Measurements from ENCODE around the gene SLC41A1.
A peak's percentile ranks its signal among the peaks of the same experiment; 100 is the strongest.

The SLC41A1 gene

DNA sequence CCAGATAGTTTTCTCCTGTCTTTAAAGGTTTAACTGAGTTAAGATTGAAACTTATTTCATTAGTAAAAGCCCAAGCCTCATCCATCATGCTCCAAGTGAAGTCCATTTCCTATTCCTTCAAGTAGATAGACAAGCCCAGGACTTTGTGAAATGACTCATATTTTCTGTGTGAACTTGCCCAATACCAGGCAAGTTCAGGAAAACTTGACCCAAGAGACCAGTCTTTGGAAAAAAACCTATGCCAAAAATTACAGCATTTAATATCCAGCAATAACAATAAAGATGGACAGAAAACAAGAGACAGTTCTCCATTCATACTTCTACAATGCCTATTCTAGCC, 37.3 kb downstream of the SLC41A1 start:
- no peak for DNase-seq

DNA sequence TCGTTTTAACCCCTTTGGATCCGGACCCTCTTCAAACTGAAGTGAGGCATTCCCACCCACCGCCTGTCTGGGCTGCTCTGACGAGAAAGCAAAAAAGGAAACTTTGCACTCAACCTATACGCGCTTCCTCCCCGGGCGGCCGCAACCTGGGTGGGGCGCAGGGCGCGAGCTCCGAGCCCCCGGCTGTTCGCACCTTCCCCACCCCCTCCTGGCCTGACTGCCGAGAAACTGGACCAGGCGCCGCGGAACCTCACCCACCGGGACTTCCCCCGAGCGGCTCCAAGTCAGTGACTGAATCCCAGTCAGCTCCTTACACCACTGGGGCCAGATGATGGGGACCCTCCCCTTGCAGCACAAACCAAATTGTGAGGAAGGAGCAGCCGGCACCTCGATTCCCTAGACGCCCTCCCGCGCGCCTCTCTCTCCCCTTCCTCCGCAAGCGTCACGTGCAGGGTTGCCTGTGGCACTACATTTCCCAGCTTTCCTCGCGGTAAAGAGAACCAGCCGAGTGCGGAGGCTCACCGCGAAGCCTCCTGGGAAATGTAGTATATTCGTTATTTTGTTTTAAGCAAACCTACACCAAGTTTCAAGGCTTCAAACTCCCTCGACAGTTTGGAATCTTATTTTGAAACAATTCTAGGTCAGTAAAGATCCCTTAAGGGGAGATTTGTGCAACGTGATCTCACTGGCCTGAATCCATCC, 37.8 kb downstream of the SLC41A1 start, which contains the start of gene RAB29:
Gene RAB29 (minus strand): TSS at position 468 of the 702 bp plus-strand sequence. CDS start 526 bp downstream, outside the sequence.
- Histone ChIP-seq H3K9me3 (ENCODE audit: severe bottlenecking) (peaks cover 7% of the 10 kb centered on the region), H3K27ac (peak within 1 kb of the TSS; percentile 23), H3K4me3 (ENCODE audit: low read depth, low read length) (peak within 1 kb of the TSS; percentile 70), H3K36me3 (peaks cover 3% of the 10 kb centered on the region), H3K27me3 (ENCODE audit: insufficient read depth, low read depth, severe bottlenecking) (no peaks in the 10 kb centered on the region)
- DNase-seq = peak; percentile 93
- TF ChIP-seq, protein P1, sequence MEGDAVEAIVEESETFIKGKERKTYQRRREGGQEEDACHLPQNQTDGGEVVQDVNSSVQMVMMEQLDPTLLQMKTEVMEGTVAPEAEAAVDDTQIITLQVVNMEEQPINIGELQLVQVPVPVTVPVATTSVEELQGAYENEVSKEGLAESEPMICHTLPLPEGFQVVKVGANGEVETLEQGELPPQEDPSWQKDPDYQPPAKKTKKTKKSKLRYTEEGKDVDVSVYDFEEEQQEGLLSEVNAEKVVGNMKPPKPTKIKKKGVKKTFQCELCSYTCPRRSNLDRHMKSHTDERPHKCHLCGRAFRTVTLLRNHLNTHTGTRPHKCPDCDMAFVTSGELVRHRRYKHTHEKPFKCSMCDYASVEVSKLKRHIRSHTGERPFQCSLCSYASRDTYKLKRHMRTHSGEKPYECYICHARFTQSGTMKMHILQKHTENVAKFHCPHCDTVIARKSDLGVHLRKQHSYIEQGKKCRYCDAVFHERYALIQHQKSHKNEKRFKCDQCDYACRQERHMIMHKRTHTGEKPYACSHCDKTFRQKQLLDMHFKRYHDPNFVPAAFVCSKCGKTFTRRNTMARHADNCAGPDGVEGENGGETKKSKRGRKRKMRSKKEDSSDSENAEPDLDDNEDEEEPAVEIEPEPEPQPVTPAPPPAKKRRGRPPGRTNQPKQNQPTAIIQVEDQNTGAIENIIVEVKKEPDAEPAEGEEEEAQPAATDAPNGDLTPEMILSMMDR (IDR thresholded peaks at IDR 0.05; ENCODE audit: low read depth, low read length) = no peak

More for the DNA sequence above, 37.3 kb downstream of the SLC41A1 start:
- H3K27me3 ChIP-seq (ENCODE audit: insufficient read depth, low read depth, severe bottlenecking) = no peaks in the 10 kb centered on the region
- peak overlapping the region; percentile 70 for H3K4me3 ChIP-seq (ENCODE audit: low read depth, low read length)
- no peak overlapping the region for H3K27ac ChIP-seq
- H3K9me3 ChIP-seq (ENCODE audit: severe bottlenecking) = peaks cover 7% of the 10 kb centered on the region
- no peaks in the 10 kb centered on the region for H3K36me3 ChIP-seq
- TF ChIP-seq, protein P1 (IDR thresholded peaks at IDR 0.05; ENCODE audit: low read depth, low read length) = no peak

DNA sequence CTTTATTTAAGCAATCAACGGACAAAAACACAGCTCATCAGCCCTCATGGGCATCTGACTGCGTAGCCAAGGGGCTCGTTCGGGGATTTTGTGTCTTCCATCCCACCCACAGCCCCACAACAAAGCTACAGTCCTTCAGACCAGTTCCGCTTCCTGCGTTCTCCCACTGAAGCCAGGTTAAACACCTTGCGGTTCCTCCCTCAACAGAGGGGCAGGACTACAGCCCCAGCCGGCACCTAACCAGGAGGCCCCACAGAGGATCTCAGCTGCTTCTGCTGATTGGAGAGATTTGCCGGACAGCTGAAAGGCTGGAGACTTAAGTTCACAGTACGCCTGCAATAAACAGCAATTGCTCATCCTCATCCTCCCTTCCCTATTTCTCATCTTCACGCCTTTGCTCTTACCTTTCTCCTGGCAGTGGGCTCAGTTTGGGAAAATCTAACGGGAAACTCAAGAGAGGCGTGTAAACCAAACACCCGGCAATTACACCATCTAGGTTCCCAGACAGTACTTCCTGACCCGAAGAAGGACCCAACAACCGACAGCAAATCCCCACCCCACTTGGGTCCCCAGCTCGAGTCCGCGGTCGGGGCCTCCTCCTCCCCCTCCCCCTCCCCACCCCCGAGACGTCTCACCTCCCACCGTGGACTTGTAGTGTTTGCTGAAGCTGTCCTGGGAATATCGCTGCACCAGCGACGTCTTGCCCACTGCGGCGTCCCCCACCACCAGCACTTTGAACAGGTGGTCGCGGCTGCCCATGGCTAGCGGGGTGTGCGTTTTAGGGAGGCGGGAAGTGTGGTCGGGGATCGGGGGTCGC, 38.6 kb downstream of the SLC41A1 start:
- H3K27me3 ChIP-seq (ENCODE audit: insufficient read depth, low read depth, severe bottlenecking) = no peaks in the 10 kb centered on the region
- H3K4me3 ChIP-seq (ENCODE audit: low read depth, low read length) = peak overlapping the region; percentile 70
- H3K9me3 ChIP-seq (ENCODE audit: severe bottlenecking) = peaks cover 7% of the 10 kb centered on the region
- H3K27ac ChIP-seq = peak overlapping the region; percentile 23
- DNase-seq = peak; percentile 86
- peaks cover 9% of the 10 kb centered on the region for H3K36me3 ChIP-seq
- TF ChIP-seq, protein P1 (IDR thresholded peaks at IDR 0.05; ENCODE audit: low read depth, low read length) = no peak

DNA sequence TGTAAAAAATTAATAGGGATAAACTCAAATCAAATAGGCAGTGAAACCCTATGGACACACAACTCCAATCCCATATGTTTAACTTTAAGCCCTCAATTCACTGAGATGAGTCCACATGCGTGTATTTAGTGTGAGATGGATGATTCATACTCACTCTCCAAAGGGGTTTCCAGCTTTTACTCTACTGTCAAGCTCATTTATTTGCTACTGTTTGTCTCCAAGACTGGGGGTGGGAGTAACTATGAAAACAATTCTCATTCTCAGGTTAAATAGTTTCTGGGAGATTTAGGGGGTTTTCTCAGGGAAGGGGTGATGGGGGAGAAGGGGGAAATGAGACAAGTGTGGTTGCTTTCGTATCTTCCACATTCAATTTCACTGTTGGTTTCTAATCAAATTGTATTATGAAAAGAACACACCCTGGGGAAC, 40.4 kb downstream of the SLC41A1 start:
- Histone ChIP-seq H3K9me3 (ENCODE audit: severe bottlenecking) (peaks cover 7% of the 10 kb centered on the region), H3K27me3 (ENCODE audit: insufficient read depth, low read depth, severe bottlenecking) (no peaks in the 10 kb centered on the region), H3K4me3 (ENCODE audit: low read depth, low read length) (no peak overlapping the region), H3K36me3 (peaks cover 9% of the 10 kb centered on the region), H3K27ac (no peak overlapping the region)
- no peak for DNase-seq
- TF ChIP-seq, protein P1 (IDR thresholded peaks at IDR 0.05; ENCODE audit: low read depth, low read length) = no peak

DNA sequence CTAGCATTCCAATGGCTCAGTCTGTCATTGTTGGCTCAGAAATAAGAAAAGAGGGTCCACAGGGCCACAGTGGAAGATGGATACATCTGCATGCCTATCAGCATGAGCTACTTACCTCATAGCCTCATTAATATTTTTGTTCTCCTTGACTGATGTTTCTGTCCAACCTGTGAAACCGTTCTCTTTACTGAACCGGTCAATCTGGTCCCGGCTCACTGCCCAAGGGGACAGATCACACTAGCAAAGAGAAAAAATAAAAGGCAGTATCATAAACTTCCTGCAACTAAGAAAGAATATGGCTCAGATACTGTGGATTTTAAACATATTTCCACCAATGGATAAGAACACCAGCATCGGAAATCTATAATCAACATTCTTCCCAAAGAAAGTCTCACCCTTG, 42.4 kb downstream of the SLC41A1 start:
- DNase-seq = no peak
- TF ChIP-seq, protein P1 (IDR thresholded peaks at IDR 0.05; ENCODE audit: low read depth, low read length) = no peak
- Histone ChIP-seq H3K27me3 (ENCODE audit: insufficient read depth, low read depth, severe bottlenecking) (no peaks in the 10 kb centered on the region), H3K27ac (no peak overlapping the region), H3K9me3 (ENCODE audit: severe bottlenecking) (no peaks in the 10 kb centered on the region), H3K36me3 (peaks cover 9% of the 10 kb centered on the region), H3K4me3 (ENCODE audit: low read depth, low read length) (no peak overlapping the region)

Measured in WERI-Rb-1 (cell line).